Kidney glomerular epithelial cell (primary cell): ENCODE measurements around the gene CES4A.
"Not testable (repeated sequence)": the region's sequence is repeated elsewhere in the genome, so short reads cannot be mapped to it uniquely, and the experiment has no call there.

Source experiments
- DNase-seq: peaks from one replicate; lab custom pipeline; 2025; lab: John Stamatoyannopoulos, UW

Gene CES4A

DNA sequence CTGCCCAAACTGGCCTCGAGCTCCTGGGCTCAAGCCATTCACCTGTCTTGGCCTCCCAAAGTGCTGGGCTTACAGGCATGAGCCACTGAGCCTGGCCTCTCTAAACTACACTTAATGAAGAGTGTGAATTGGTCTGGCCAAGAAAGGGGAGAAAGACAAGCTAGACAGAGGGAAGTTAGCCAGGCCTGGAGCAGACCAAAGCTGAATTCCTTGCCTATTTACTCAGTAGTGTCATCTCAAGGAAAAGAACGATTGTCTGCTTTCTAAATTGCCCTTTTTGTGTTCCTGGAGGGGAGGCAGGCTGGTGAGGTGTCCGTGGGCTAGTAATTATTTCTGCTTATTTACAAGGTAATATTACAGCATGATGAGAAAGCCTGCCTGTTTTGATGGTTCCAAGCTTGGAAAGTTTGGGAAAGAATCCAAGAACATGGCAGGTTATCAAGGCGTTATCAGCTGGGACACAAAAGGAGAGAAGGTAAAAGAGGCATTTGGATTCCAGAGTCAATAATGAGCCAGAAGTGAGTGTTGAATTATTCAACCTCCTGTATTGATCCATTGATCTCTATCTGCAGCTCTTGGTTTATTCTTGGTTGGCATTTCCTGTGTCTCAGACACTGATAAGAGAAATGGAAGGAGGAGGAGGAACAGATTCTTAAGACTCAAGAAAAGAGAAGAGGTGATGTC is 34.3 kb downstream of the CES4A start:
- DNase-seq = no peak

- no peak for DNase-seq
Measured at GRCh38 chr16:67023689-67024088, 35.3 kb downstream of the CES4A start.

- DNase-seq = no peak
Measured at GRCh38 chr16:67024384-67025209, 36.2 kb downstream of the CES4A start.

DNA sequence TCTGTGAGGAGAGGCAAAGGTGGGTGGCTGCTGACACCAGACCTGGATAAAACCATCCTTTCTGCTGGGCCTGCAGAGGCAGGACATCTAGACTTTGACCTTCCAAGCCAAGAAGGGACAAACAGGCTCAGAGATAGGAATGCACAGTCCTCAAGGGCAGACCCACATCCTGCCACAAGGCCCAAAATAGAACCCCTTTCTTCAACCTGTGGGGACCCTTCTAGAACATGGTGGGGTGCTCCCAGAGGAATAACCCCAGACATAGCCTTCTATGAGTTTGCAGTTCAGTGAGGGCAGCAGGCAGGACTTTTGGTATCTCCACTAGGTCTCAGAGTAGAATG is 36.8 kb downstream of the CES4A start:
- no peak for DNase-seq

DNA sequence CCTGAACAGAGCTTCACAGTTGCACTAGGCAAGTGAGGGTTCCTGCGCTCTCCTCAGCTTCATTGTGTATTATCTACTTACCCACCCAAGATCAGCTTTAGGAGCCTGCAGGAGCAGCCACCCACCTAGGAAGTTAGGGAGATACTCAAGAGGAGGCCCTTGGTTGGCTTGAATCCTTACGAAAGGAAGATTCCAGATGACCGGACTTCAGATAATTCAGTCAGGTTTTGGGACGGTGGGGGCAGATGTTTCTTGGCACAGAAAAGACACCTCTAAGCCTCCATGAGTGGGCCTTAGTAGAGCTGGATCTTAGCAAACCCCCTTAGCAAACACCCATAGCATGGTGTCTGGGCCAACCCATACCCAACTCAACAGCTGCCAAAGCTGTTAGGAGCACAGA is 38.2 kb downstream of the CES4A start:
- no peak for DNase-seq

DNA sequence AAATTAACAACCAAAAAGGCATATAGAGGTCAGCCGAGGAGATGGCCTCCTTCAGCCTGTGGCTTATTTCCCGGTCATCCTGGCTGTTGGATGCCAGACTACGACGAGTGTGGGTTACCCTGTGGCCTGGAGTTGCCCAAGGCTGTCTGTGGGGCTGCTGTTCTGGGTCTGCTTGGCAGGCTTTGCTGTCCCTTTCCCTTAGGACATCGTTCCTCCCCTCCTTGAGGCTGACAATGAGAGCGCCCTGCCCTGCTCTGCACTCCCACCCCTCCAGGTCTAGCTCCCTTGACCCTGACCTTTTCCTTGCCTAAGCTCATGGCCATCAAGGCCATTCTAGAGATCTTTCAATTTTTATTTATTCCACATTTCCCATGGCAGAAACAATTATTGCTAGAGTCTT is 38.7 kb downstream of the CES4A start:
- no peak for DNase-seq

GRCh38 chr16:67028167-67028695 is 39.8 kb downstream of the CES4A start:
- DNase-seq = no peak

GRCh38 chr16:67028696-67029253 is 40.4 kb downstream of the CES4A start, which contains the start of gene CBFB:
Gene CBFB (plus strand): TSS chr16:67029149. CDS start chr16:67029408, 259 bp downstream.
- peak; percentile 75 for DNase-seq

GRCh38 chr16:67029254-67030096 is 41.1 kb downstream of the CES4A start:
- DNase-seq = peak; percentile 39

GRCh38 chr16:67030221-67030962 is 42.0 kb downstream of the CES4A start:
- no peak for DNase-seq

- no peak for DNase-seq
Measured at GRCh38 chr16:67034487-67034886, 46.1 kb downstream of the CES4A start.

DNA sequence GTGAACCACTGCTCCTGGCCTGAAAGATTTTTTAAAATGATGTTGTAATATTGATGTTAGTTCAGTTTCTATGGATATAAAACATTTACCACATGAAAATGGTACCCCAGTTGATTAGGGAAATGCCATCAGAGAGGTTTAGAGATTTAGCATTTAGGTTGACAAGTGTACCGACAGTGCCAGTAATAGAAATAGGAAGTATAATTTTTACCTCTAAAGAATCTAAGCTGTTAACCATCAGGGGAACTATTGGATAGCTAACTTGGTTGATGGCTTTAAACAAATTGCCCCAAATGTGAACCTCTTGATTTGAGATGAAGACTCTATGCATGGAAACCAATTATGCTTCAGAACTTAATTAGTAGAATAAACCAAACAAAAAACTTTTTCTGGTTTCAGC is 47.0 kb downstream of the CES4A start:
- no peak for DNase-seq

GRCh38 chr16:67036323-67036741 is 47.9 kb downstream of the CES4A start:
- DNase-seq = no peak

DNA sequence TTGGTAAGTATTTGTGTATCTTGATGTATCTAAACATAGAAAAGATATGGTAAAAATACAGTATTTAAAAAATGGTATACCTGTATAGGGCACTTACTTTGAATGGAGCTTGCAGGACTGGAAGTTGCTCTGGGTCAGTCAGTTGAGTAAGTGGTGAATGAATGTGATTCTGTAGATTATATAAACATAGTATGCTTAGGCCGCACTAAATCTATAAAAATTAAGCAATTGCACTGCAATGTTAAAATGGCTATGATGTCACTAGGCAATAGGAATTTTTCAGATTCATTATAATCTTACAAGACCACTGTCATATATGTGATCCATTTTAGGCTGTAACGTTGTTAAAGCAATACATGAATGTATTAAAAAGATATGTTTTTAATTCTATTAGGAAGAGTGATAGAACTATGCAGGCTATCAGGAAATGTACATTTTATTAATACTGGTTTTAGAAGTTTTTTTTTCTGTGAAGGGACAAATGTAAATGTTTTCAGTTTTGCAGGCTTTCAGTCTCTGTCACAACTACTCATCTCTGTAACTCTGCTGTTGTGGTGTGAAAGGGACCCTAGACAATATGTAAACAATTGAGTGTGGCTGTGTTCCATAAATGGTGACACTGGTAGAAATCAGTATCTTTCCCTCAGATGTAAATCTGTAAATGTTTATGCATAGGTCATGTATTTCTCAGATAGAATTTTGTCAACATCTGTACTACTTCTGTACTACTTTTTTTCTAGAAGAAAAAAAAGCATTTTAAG is 51.1 kb downstream of the CES4A start:
- no peak for DNase-seq

GRCh38 chr16:67040166-67040565 is 51.8 kb downstream of the CES4A start:
- no peak for DNase-seq

DNA sequence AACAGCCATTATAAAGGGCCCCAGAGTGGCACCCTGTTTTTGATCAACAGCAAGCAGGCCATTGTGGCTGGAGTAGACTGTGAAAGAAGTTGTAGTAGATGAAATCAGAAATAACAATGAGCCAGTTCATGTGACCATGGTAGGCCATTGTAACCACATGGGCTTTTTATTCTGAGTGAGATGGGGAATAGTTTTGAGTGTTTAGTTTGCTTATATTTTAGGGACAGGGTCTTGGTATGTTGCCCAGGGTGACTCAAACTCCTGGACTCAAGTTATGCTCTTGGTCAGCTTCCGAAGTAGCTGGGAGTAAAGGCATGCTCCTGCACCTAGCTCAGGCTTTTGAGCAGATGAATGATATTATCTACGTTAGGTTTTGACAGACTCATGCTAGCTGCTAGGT is 52.5 kb downstream of the CES4A start:
- DNase-seq = no peak

DNA sequence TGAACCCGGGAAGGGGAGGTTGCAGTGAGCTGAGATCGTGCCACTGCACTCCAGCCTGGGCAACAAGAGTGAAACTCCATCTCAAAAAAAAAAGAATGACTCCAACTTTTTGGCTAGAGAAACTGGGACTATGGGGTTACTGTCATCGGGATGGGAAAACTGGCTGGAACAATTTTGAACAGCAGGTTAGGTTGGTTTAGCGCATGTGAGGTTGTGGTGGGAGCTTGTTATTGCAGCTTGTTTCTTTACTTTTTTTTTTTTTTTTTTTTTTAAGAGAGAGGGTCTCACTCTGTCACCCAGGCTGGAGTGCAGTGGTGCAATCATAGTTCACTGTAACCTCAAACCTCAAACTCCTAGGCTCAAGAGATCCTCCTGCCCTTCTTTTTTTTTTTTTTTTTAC is 53.1 kb downstream of the CES4A start:
- not testable (repeated sequence) for DNase-seq

GRCh38 chr16:67043420-67043819 is 55.0 kb downstream of the CES4A start:
- no peak for DNase-seq

GRCh38 chr16:67050796-67051195 is 62.4 kb downstream of the CES4A start:
- DNase-seq = no peak

DNA sequence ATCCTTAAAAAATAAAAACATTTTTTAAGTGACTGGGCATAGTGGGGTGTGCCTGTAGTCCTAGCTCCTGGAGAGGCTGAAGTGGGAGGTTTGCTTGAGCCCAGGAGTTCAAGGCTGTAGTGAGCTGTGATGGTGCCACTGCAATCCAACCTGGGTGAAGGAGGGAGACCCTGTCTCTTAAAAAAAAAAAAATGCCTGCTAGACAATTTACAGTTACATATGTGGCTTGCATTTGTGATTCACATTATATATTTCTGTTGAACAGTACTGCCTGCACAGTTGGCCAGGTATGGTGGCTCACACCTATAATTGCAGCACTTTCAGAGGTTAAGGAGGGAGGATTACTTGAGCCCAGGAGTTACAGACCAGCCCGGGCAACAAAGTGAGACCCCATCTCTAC is 64.0 kb downstream of the CES4A start:
- no peak for DNase-seq
